HG03280 (cell line): ENCODE data around the gene ALDH1A3.

Experiments
- ATAC-seq: cut with Tn5 transposase; IDR thresholded peaks from one replicate; pipeline ENCODE4 v1.9.1; 2021; ENCODE audit warnings: mild to moderate bottlenecking, moderate library complexity; ENCODE audit not compliant: unreplicated experiment

ALDH1A3 gene

GRCh38 chr15:100880897-100881242, 1.2 kb downstream of the ALDH1A3 start:
- ATAC-seq, result no peak

GRCh38 chr15:100881573-100882336, 2.1 kb downstream of the ALDH1A3 start:
- no peak for ATAC-seq

- no peak for ATAC-seq
Measured at GRCh38 chr15:100885116-100885515, 5.5 kb downstream of the ALDH1A3 start.

- no peak for ATAC-seq
Measured at GRCh38 chr15:100885811-100886210, 6.2 kb downstream of the ALDH1A3 start.

- ATAC-seq, result no peak
Measured at GRCh38 chr15:100887211-100887913, 7.7 kb downstream of the ALDH1A3 start.

- no peak for ATAC-seq
Measured at GRCh38 chr15:100889385-100890050, 9.9 kb downstream of the ALDH1A3 start.

- no peak for ATAC-seq
Measured at GRCh38 chr15:100890051-100890720, 10.6 kb downstream of the ALDH1A3 start.

- no peak for ATAC-seq
Measured at GRCh38 chr15:100890850-100891249, 11.2 kb downstream of the ALDH1A3 start.

GRCh38 chr15:100891307-100892012, 11.8 kb downstream of the ALDH1A3 start:
- no peak for ATAC-seq

- no peak for ATAC-seq
Measured at GRCh38 chr15:100892013-100892355, 12.4 kb downstream of the ALDH1A3 start.

GRCh38 chr15:100893261-100893963, 13.8 kb downstream of the ALDH1A3 start:
- no peak for ATAC-seq

GRCh38 chr15:100893964-100894295, 14.3 kb downstream of the ALDH1A3 start:
- no peak for ATAC-seq

GRCh38 chr15:100895721-100896120, 16.1 kb downstream of the ALDH1A3 start:
- no peak for ATAC-seq

- ATAC-seq, result no peak
Measured at GRCh38 chr15:100897221-100898151, 17.9 kb downstream of the ALDH1A3 start.

GRCh38 chr15:100898152-100898490, 18.5 kb downstream of the ALDH1A3 start:
- ATAC-seq, result no peak

- ATAC-seq, result no peak
Measured at GRCh38 chr15:100898661-100899462, 19.2 kb downstream of the ALDH1A3 start.

GRCh38 chr15:100899601-100900000, 20.0 kb downstream of the ALDH1A3 start:
- ATAC-seq, result no peak

- no peak for ATAC-seq
Measured at GRCh38 chr15:100900136-100900794, 20.6 kb downstream of the ALDH1A3 start.
